ENCODE measurements around the gene AACS.

The AACS gene

GRCh38 chr12:125166041-125166440 lies 100.8 kb downstream of the AACS start:
- H3K56ac ChIP-seq (ENCODE audit: low read length): no peak overlapping the region
- no CpG with 5 or more reads among the region's 4 CpGs for WGBS (ENCODE audit: extremely low coverage, insufficient coverage, low lambda C conversion rate)

GRCh38 chr12:125167658-125168057 lies 102.4 kb downstream of the AACS start:
- Histone ChIP-seq H3K18ac (ENCODE audit: low read length) (no peak overlapping the region), H2BK5ac (ENCODE audit: low read length) (no peak overlapping the region), H3K36me3 (ENCODE audit: control insufficient read depth, insufficient read depth, low read length) (no peaks in the 10 kb centered on the region), H3K4ac (ENCODE audit: low read depth, low read length) (no peak overlapping the region), H2BK120ac (ENCODE audit: low read depth, low read length) (no peak overlapping the region), H3K4me3 (ENCODE audit: low read length) (no peak overlapping the region), H4K5ac (ENCODE audit: low read length) (no peak overlapping the region), H2AK5ac (ENCODE audit: low read length) (no peak overlapping the region), H3K56ac (ENCODE audit: low read length) (no peak overlapping the region), H3K27ac (ENCODE audit: low read depth, low read length) (no peak overlapping the region), H3K23ac (ENCODE audit: low read length) (no peak overlapping the region), H2BK15ac (replicated peaks; ENCODE audit: low read depth) (no peak overlapping the region), H3K4me2 (ENCODE audit: low read length) (no peak overlapping the region), H3K27me3 (ENCODE audit: insufficient read depth, low read length, poor library complexity) (no peaks in the 10 kb centered on the region), H4K8ac (ENCODE audit: low read depth, low read length) (no peak overlapping the region), H3K4me1 (ENCODE audit: control insufficient read depth, low read depth, low read length) (no peaks in the 10 kb centered on the region), H3K79me1 (ENCODE audit: low read length) (no peaks in the 10 kb centered on the region), H3K79me2 (ENCODE audit: control insufficient read depth, insufficient read depth, low read length) (no peaks in the 10 kb centered on the region), H3K9ac (ENCODE audit: low read length) (no peak overlapping the region)
- no CpG with 5 or more reads among the region's 3 CpGs for WGBS (ENCODE audit: extremely low coverage, insufficient coverage, low lambda C conversion rate)
- DNase-seq: no peak

More at GRCh38 chr12:125166041-125166440, 100.8 kb downstream of the AACS start:
- H2AK5ac ChIP-seq (ENCODE audit: low read length): no peak overlapping the region
- H3K27me3 ChIP-seq (ENCODE audit: insufficient read depth, low read length, poor library complexity): no peaks in the 10 kb centered on the region
- no peaks in the 10 kb centered on the region for H3K79me2 ChIP-seq (ENCODE audit: control insufficient read depth, insufficient read depth, low read length)
- H2BK15ac ChIP-seq (replicated peaks; ENCODE audit: low read depth): no peak overlapping the region
- no peak overlapping the region for H3K23ac ChIP-seq (ENCODE audit: low read length)
- no peaks in the 10 kb centered on the region for H3K4me1 ChIP-seq (ENCODE audit: control insufficient read depth, low read depth, low read length)
- H4K5ac ChIP-seq (ENCODE audit: low read length): no peak overlapping the region
- no peak overlapping the region for H4K8ac ChIP-seq (ENCODE audit: low read depth, low read length)
- no peak overlapping the region for H2BK5ac ChIP-seq (ENCODE audit: low read length)
- no peak overlapping the region for H3K4ac ChIP-seq (ENCODE audit: low read depth, low read length)
- no peak overlapping the region for H3K18ac ChIP-seq (ENCODE audit: low read length)
- H3K9ac ChIP-seq (ENCODE audit: low read length): no peak overlapping the region
- H2BK120ac ChIP-seq (ENCODE audit: low read depth, low read length): no peak overlapping the region
- H3K79me1 ChIP-seq (ENCODE audit: low read length): no peaks in the 10 kb centered on the region
- H3K36me3 ChIP-seq (ENCODE audit: control insufficient read depth, insufficient read depth, low read length): no peaks in the 10 kb centered on the region
- H3K4me2 ChIP-seq (ENCODE audit: low read length): no peak overlapping the region
- DNase-seq: no peak
- no peak overlapping the region for H3K4me3 ChIP-seq (ENCODE audit: low read length)
- no peak overlapping the region for H3K27ac ChIP-seq (ENCODE audit: low read depth, low read length)

DNA sequence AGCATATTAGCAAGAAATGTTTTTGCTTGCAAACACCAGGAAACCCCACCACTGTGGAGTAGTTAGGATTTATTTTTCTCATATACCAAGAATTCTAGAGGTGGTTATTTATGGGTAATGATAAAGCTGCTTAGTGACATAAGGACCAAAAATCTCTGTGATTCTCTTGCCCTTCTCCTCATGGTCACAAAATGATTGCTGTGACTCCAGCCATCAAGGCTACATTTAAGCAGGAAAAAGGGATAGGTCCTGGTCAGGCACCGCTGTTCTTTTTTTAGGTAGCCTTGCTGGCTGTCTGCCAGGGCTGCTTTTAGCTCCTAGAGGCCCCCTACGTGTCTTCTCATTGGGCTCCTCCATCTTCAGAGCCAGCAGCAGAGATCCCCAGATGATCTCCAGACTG lies 104.2 kb downstream of the AACS start:
- H3K79me2 ChIP-seq (ENCODE audit: control insufficient read depth, insufficient read depth, low read length): no peaks in the 10 kb centered on the region

DNA sequence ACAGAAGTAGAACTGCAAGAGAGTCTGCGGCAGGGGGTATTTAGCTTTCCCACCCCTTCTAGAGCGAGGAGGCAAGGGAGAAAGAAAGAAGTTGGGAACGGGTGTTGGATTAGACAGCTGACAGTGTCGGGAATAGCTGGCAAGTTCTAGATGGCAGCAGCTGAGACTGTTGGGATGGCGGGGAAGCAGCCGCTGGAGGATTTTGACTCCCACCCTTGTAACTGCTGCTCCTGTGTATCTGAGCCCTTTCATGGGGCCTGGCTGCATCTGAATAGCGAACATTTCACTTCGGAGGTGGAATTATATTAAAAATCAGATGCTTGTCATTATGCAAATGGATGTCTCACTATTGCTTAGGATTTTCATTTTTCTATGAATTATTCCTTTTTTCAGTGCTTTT lies 104.6 kb downstream of the AACS start:
- no peak overlapping the region for H2BK120ac ChIP-seq (ENCODE audit: low read depth, low read length)
- H2BK15ac ChIP-seq (replicated peaks; ENCODE audit: low read depth): no peak overlapping the region
- no peak overlapping the region for H4K8ac ChIP-seq (ENCODE audit: low read depth, low read length)
- H3K27ac ChIP-seq (ENCODE audit: low read depth, low read length): no peak overlapping the region
- H3K4me2 ChIP-seq (ENCODE audit: low read length): no peak overlapping the region
- no peak overlapping the region for H4K5ac ChIP-seq (ENCODE audit: low read length)
- no peak overlapping the region for H2AK5ac ChIP-seq (ENCODE audit: low read length)
- H3K4me1 ChIP-seq (ENCODE audit: control insufficient read depth, low read depth, low read length): no peaks in the 10 kb centered on the region
- H3K56ac ChIP-seq (ENCODE audit: low read length): no peak overlapping the region
- no peak overlapping the region for H3K23ac ChIP-seq (ENCODE audit: low read length)
- no peaks in the 10 kb centered on the region for H3K79me2 ChIP-seq (ENCODE audit: control insufficient read depth, insufficient read depth, low read length)
- H3K18ac ChIP-seq (ENCODE audit: low read length): no peak overlapping the region
- H3K79me1 ChIP-seq (ENCODE audit: low read length): no peaks in the 10 kb centered on the region
- no peak overlapping the region for H3K4me3 ChIP-seq (ENCODE audit: low read length)
- no peak for DNase-seq
- H3K4ac ChIP-seq (ENCODE audit: low read depth, low read length): no peak overlapping the region
- no peaks in the 10 kb centered on the region for H3K36me3 ChIP-seq (ENCODE audit: control insufficient read depth, insufficient read depth, low read length)
- H2BK5ac ChIP-seq (ENCODE audit: low read length): no peak overlapping the region
- no peaks in the 10 kb centered on the region for H3K27me3 ChIP-seq (ENCODE audit: insufficient read depth, low read length, poor library complexity)
- no CpG with 5 or more reads among the region's 8 CpGs for whole genome bisulfite sequencing (ENCODE audit: extremely low coverage, insufficient coverage, low lambda C conversion rate)
- no peak overlapping the region for H3K9ac ChIP-seq (ENCODE audit: low read length)

More for the DNA sequence above, 104.2 kb downstream of the AACS start:
- H3K4me2 ChIP-seq (ENCODE audit: low read length): no peak overlapping the region
- no peak overlapping the region for H3K9ac ChIP-seq (ENCODE audit: low read length)
- H3K36me3 ChIP-seq (ENCODE audit: control insufficient read depth, insufficient read depth, low read length): no peaks in the 10 kb centered on the region
- H3K27me3 ChIP-seq (ENCODE audit: insufficient read depth, low read length, poor library complexity): no peaks in the 10 kb centered on the region
- H3K18ac ChIP-seq (ENCODE audit: low read length): no peak overlapping the region
- no peaks in the 10 kb centered on the region for H3K79me1 ChIP-seq (ENCODE audit: low read length)
- no peak for DNase-seq
- H2BK15ac ChIP-seq (replicated peaks; ENCODE audit: low read depth): no peak overlapping the region
- no peak overlapping the region for H3K4me3 ChIP-seq (ENCODE audit: low read length)
- H2BK5ac ChIP-seq (ENCODE audit: low read length): no peak overlapping the region
- H3K56ac ChIP-seq (ENCODE audit: low read length): no peak overlapping the region
- no peak overlapping the region for H4K5ac ChIP-seq (ENCODE audit: low read length)
- H3K4ac ChIP-seq (ENCODE audit: low read depth, low read length): no peak overlapping the region
- no CpG with 5 or more reads among the region's 2 CpGs for WGBS (ENCODE audit: extremely low coverage, insufficient coverage, low lambda C conversion rate)
- no peak overlapping the region for H3K27ac ChIP-seq (ENCODE audit: low read depth, low read length)
- no peak overlapping the region for H2BK120ac ChIP-seq (ENCODE audit: low read depth, low read length)
- H3K23ac ChIP-seq (ENCODE audit: low read length): no peak overlapping the region
- H2AK5ac ChIP-seq (ENCODE audit: low read length): no peak overlapping the region
- H4K8ac ChIP-seq (ENCODE audit: low read depth, low read length): no peak overlapping the region
- H3K4me1 ChIP-seq (ENCODE audit: control insufficient read depth, low read depth, low read length): no peaks in the 10 kb centered on the region

GRCh38 chr12:125171267-125171666 lies 106.0 kb downstream of the AACS start:
- H3K79me2 ChIP-seq (ENCODE audit: control insufficient read depth, insufficient read depth, low read length): no peaks in the 10 kb centered on the region
- no peak overlapping the region for H2BK15ac ChIP-seq (replicated peaks; ENCODE audit: low read depth)
- no peak overlapping the region for H3K27ac ChIP-seq (ENCODE audit: low read depth, low read length)
- H3K79me1 ChIP-seq (ENCODE audit: low read length): no peaks in the 10 kb centered on the region
- no peak overlapping the region for H2BK120ac ChIP-seq (ENCODE audit: low read depth, low read length)
- no peak overlapping the region for H3K23ac ChIP-seq (ENCODE audit: low read length)
- H2BK5ac ChIP-seq (ENCODE audit: low read length): no peak overlapping the region
- no peak overlapping the region for H3K4me3 ChIP-seq (ENCODE audit: low read length)
- no peak overlapping the region for H4K5ac ChIP-seq (ENCODE audit: low read length)
- H3K36me3 ChIP-seq (ENCODE audit: control insufficient read depth, insufficient read depth, low read length): no peaks in the 10 kb centered on the region
- H2AK5ac ChIP-seq (ENCODE audit: low read length): no peak overlapping the region
- no peak overlapping the region for H3K9ac ChIP-seq (ENCODE audit: low read length)
- no peaks in the 10 kb centered on the region for H3K4me1 ChIP-seq (ENCODE audit: control insufficient read depth, low read depth, low read length)
- no CpG with 5 or more reads among the region's 3 CpGs for WGBS (ENCODE audit: extremely low coverage, insufficient coverage, low lambda C conversion rate)
- no peak overlapping the region for H3K4ac ChIP-seq (ENCODE audit: low read depth, low read length)
- H4K8ac ChIP-seq (ENCODE audit: low read depth, low read length): no peak overlapping the region
- H3K4me2 ChIP-seq (ENCODE audit: low read length): no peak overlapping the region
- H3K27me3 ChIP-seq (ENCODE audit: insufficient read depth, low read length, poor library complexity): no peaks in the 10 kb centered on the region
- no peak overlapping the region for H3K18ac ChIP-seq (ENCODE audit: low read length)
- H3K56ac ChIP-seq (ENCODE audit: low read length): no peak overlapping the region
- DNase-seq: no peak

DNA sequence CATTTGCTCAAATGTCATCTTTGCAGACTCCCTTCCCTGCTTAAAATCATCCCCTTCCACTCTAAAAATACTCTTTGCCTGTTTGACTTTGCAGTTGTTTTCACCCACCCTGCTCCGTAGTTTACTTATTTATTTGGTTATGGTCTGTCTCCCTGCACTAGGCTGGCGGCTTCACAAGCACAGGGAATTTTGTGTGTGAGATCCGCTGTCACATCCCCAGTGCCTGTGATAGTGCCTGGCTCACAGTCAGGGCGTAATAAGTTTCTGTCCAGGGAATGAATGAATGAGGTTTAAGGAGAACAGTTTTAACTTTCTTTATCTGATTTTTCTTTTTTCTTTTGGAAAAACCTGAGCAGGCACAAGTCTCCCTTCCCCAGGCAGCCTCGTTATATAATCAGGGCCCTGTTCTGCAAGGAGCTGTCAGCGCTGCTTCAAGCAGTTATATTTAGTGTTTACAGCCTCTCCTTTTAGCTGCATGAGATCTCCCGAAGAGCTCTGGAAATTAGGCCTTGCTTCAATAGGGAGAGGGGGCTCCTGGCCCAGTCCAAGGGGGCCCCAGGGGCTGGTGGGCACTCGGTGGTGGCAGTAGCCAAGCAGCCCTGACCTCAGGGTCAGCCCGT lies 107.1 kb downstream of the AACS start:
- Histone ChIP-seq H3K79me2 (ENCODE audit: control insufficient read depth, insufficient read depth, low read length) (no peaks in the 10 kb centered on the region), H4K8ac (ENCODE audit: low read depth, low read length) (no peak overlapping the region), H2AK5ac (ENCODE audit: low read length) (no peak overlapping the region), H2BK5ac (ENCODE audit: low read length) (no peak overlapping the region), H4K5ac (ENCODE audit: low read length) (no peak overlapping the region), H3K4me2 (ENCODE audit: low read length) (no peak overlapping the region), H2BK15ac (replicated peaks; ENCODE audit: low read depth) (no peak overlapping the region), H3K79me1 (ENCODE audit: low read length) (no peaks in the 10 kb centered on the region), H3K36me3 (ENCODE audit: control insufficient read depth, insufficient read depth, low read length) (no peaks in the 10 kb centered on the region), H2BK120ac (ENCODE audit: low read depth, low read length) (no peak overlapping the region), H3K23ac (ENCODE audit: low read length) (no peak overlapping the region), H3K4me1 (ENCODE audit: control insufficient read depth, low read depth, low read length) (no peaks in the 10 kb centered on the region), H3K4ac (ENCODE audit: low read depth, low read length) (no peak overlapping the region), H3K18ac (ENCODE audit: low read length) (no peak overlapping the region), H3K56ac (ENCODE audit: low read length) (no peak overlapping the region), H3K9ac (ENCODE audit: low read length) (no peak overlapping the region), H3K27me3 (ENCODE audit: insufficient read depth, low read length, poor library complexity) (no peaks in the 10 kb centered on the region), H3K27ac (ENCODE audit: low read depth, low read length) (no peak overlapping the region), H3K4me3 (ENCODE audit: low read length) (no peak overlapping the region)
- no CpG with 5 or more reads among the region's 9 CpGs for WGBS (ENCODE audit: extremely low coverage, insufficient coverage, low lambda C conversion rate)
- no peak for DNase-seq

Measured in mesendoderm (in vitro differentiated cells).